ENCODE measurements around the gene LSP1. TPM values are rescaled to one million over a fixed set of nuclear protein-coding genes. Genes with fewer than 3 reads are reported as not detected.
A peak's percentile ranks its signal among the peaks of the same experiment; 100 is the strongest.

Gene LSP1
- total and polyA plus RNA-seq, 2 of the 13 experiments (the other 11 are each of a cell fraction or from before 2014, with no cell fraction given) = 0.59 to 1.00 TPM

- TF ChIP-seq MTA1 (CRISPR knock-in tag; IDR thresholded peaks at IDR 0.05; ENCODE audit: borderline replicate concordance) (0 out of 2 replicates have a peak, but pooled peaks have one; percentile 58), ATF7-NPFF (CRISPR knock-in tag; IDR thresholded peaks at IDR 0.05; ENCODE audit: low read depth) (peak; percentile 74; the same call in 1 of the 2 replicates), KMT2B (CRISPR knock-in tag; IDR thresholded peaks at IDR 0.05) (0 out of 2 replicates have a peak, but pooled peaks have one; percentile 30), SP140L (CRISPR knock-in tag; IDR thresholded peaks at IDR 0.05; ENCODE audit: borderline replicate concordance) (no peak), ZNF616 (CRISPR knock-in tag; IDR thresholded peaks at IDR 0.05; ENCODE audit: low read depth) (no peak)
Measured at GRCh38 chr11:1834062-1834610, 18.7 kb upstream of the LSP1 start (continued).

DNA sequence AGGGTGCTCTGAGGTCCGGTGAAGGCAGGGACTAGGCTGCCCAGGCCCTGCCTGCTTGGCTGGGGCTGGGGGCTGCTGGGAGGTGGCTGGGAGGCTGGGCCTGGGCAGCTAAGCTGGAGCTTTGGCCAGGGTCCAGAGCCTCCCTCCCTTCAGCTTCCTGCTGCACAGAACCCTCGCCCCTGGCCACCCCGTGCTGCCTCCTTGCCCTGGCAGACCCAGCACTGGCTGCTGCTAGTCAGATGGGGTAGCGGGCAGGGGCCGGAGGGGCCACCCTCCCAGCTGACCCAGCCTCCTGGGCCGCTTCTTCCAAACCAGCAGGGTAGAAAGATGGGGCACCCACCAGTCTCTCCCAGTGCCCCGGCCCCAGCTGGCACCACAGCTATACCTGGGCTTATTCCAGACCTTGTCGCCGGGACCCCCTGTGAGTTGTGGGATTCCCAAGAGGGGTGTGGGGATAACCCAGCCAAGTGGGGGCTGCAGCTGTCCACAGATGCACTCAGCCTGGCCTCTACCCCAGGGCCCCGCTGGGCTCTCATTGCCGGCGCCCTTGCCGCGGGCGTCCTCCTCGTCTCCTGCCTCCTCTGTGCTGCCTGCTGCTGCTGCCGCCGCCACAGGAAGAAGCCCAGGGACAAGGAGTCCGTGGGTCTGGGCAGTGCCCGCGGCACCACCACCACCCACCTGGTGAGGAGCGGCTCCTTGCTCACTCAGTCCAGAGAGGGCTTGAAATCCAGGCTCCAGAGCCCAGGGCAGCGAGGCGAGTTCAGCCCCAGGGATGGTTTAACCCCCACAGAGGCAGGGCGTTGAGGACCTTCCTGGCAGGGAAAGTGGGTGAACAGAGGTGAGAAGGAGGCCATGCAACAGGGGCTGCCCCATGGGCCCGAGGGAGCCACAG is 17.9 kb upstream of the LSP1 start, which contains the start of gene SYT8:
Gene SYT8 (plus strand): TSS at position 212 of the 892 bp plus-strand sequence. CDS start 116 bp downstream, at position 328.
- ATAC-seq (no peak), DNase-seq (ENCODE audit: low spot score) (no peak), FAIRE-seq (no peak)
- TF ChIP-seq DNMT1 (CRISPR knock-in tag; IDR thresholded peaks at IDR 0.05) (no peak), ZSCAN31 (CRISPR knock-in tag; IDR thresholded peaks at IDR 0.05; ENCODE audit: low read depth) (0 out of 2 replicates have a peak, but pooled peaks have one; percentile 9), ZNF850 (CRISPR knock-in tag; conservative IDR thresholded peaks at IDR 0.05) (no peak), MAZ (IDR thresholded peaks at IDR 0.05; ENCODE audit: borderline replicate concordance, low read depth, low read length) (no peak), MAZ (CRISPR knock-in tag; IDR thresholded peaks at IDR 0.05; ENCODE audit: low read depth) (0 out of 2 replicates have a peak, but pooled peaks have one; percentile 20), HNRNPL (IDR thresholded peaks at IDR 0.05; ENCODE audit: low read depth, low read length) (peak; percentile 50; the same call in 1 of the 2 replicates), ZBTB33 (CRISPR knock-in tag; IDR thresholded peaks at IDR 0.05) (peak; percentile 45; the same call in 1 of the 2 replicates)
- POLR2A ChIA-PET = interaction anchor here (0.9 to 1.1 kb wide), 2 partner anchors 153 to 184 kb away, joined by 3 to 5 read pairs; no protein-coding TSS in a partner anchor
- Histone ChIP-seq H3K4me3 (replicated peaks in 1 of 3; ENCODE audit: insufficient read depth in 1 of 3, low read depth in 2 of 3, low read length in 3 of 3) (peak within 1 kb of the TSS in 1 of 3 experiments; percentile 32; a peak in 1 of 6 replicates), H3K4me1 (ENCODE audit: insufficient read depth, low read length) (peaks cover 68% of the 10 kb centered on the region), H3K36me3 (replicated peaks in 1 of 2; ENCODE audit: control insufficient read depth in 1 of 2, insufficient read depth in 2 of 2, low read length in 2 of 2) (no peaks in the 10 kb centered on the region), H3K27ac (ENCODE audit: extremely low read length, insufficient read depth, low read length) (no peak within 1 kb of the TSS), H3K4me2 (ENCODE audit: low read depth, low read length) (peak within 1 kb of the TSS; percentile 60), H3K79me2 (ENCODE audit: insufficient read depth, low read length) (no peaks in the 10 kb centered on the region), H3K9ac (ENCODE audit: insufficient read depth, low read depth, low read length) (no peak within 1 kb of the TSS), H3K9me3 (ENCODE audit: low read length) (no peaks in the 10 kb centered on the region), H3K27me3 (ENCODE audit: control insufficient read depth in 1 of 2, insufficient read depth in 2 of 2, low read length in 2 of 2) (peaks cover 9 to 14% of the 10 kb centered on the region in 2 experiments; a peak in 4 of 5 replicates), H2AFZ (ENCODE audit: low read length) (no peak within 1 kb of the TSS), H4K20me1 (ENCODE audit: insufficient read depth, low read length) (no peaks in the 10 kb centered on the region)
- no TSS peak for BruUV-seq (replicated peaks)
- intact Hi-C loops (cut with micrococcal nuclease; ENCODE audit: unreplicated experiment) = loop anchor here (2.0 to 5.0 kb wide), 3 partner anchors 72 to 316 kb away; partner anchors contain the start of gene CTSD
- in situ Hi-C loops (cut with HindIII; ENCODE audit: extremely low pct_ligation_motif_present, low pct_unique_long_range_greater_than_20kb) = loop anchor here (5.0 kb wide), 2 partner anchors 138 to 178 kb away; partner anchors contain the start of gene KRTAP5-6
- WGBS (ENCODE audit: low lambda C conversion rate) = 64% methylated on average over 4 of the region's 26 CpGs
- CTCF ChIA-PET (ENCODE audit: low intra/inter-chr PET ratio, low total read pairs) = interaction anchor here (1.6 kb wide), 1 partner anchor 141 kb away, joined by 8 read pairs; no protein-coding TSS in a partner anchor

All from HepG2 (cell line).